OCI-LY1 (cell line): ENCODE measurements around the gene RBM20.
A peak's percentile ranks its signal among the peaks of the same experiment; 100 is the strongest.
"Not testable (repeated sequence)": the region's sequence is repeated elsewhere in the genome, so short reads cannot be mapped to it uniquely, and the experiment has no call there.

Source experiments
- H2AFZ ChIP-seq: fragments of 200-600 bp; sonication (generic), shearing (Covaris generic); 2 replicates; pipeline ENCODE4 v1.6.0; 2014; ENCODE audit warnings: antibody characterized with exemption, mild to moderate bottlenecking, low read length
- H3F3A ChIP-seq: fragments of 200-600 bp; sonication (generic), shearing (Covaris generic); 2 replicates; pipeline ENCODE4 v1.6.0; 2014; ENCODE audit warnings: mild to moderate bottlenecking, antibody characterized with exemption, low read length, moderate library complexity; ENCODE audit not compliant: insufficient read depth
- H3K27ac ChIP-seq: fragments of 200-600 bp; sonication (generic); 2 replicates; pipeline ENCODE4 v1.5.1; 2014; ENCODE audit warnings: low read length, mixed run types, mild to moderate bottlenecking, low read depth; ENCODE audit not compliant: poor library complexity, severe bottlenecking
- H3K27me3 ChIP-seq: fragments of 200-600 bp; sonication (generic); 2 replicates; pipeline ENCODE4 v1.6.0; 2014; ENCODE audit warnings: antibody characterized with exemption, mild to moderate bottlenecking, low read length, moderate library complexity; ENCODE audit not compliant: insufficient read depth
- H3K36me3 ChIP-seq: fragments of 200-600 bp; sonication (generic); 2 replicates; pipeline ENCODE4 v1.6.1; 2014; ENCODE audit warnings: mild to moderate bottlenecking, antibody characterized with exemption, low read length, moderate library complexity, mixed read lengths; ENCODE audit not compliant: insufficient read depth
- H3K4me1 ChIP-seq: fragments of 200-600 bp; sonication (generic); 2 replicates; pipeline ENCODE4 v1.5.1; 2014; ENCODE audit warnings: mild to moderate bottlenecking, low read length, moderate library complexity; ENCODE audit not compliant: insufficient read depth, severe bottlenecking
- H3K4me2 ChIP-seq: fragments of 200-600 bp; sonication (generic), shearing (Covaris generic); 2 replicates; pipeline ENCODE4 v1.6.1; 2014; ENCODE audit warnings: low read length
- H3K4me3 ChIP-seq: fragments of 200-600 bp; sonication (generic); 2 replicates; pipeline ENCODE4 v1.5.1; 2014; ENCODE audit warnings: low read length, low read depth, mild to moderate bottlenecking, mixed read lengths; ENCODE audit not compliant: poor library complexity, severe bottlenecking
- H3K79me2 ChIP-seq: fragments of 200-600 bp; shearing (Covaris generic); 2 replicates; pipeline ENCODE4 v1.6.1; 2016; ENCODE audit warnings: mixed run types, low read length, mixed read lengths; ENCODE audit not compliant: insufficient read depth
- H3K9ac ChIP-seq: fragments of 200-600 bp; sonication (generic), shearing (Covaris generic); 2 replicates; pipeline ENCODE4 v1.6.1; 2014; ENCODE audit warnings: mild to moderate bottlenecking, low read length, mixed read lengths
- H3K9me2 ChIP-seq: fragments of 200-600 bp; sonication (generic), shearing (Covaris generic); 2 replicates; pipeline ENCODE4 v1.6.1; 2014; ENCODE audit warnings: low read depth, mild to moderate bottlenecking, low read length, mixed read lengths
- H3K9me3 ChIP-seq: fragments of 200-600 bp; shearing (Covaris generic); 2 replicates; pipeline ENCODE4 v1.6.1; 2014; ENCODE audit warnings: low read length, mixed read lengths
- H4K20me1 ChIP-seq: fragments of 200-600 bp; sonication (generic), shearing (Covaris generic); 2 replicates; pipeline ENCODE4 v1.6.0; 2016; ENCODE audit warnings: mild to moderate bottlenecking, low read length; ENCODE audit not compliant: insufficient read depth
- CTCF ChIP-seq: fragments of 200-600 bp; sonication (generic), shearing (Covaris generic); IDR thresholded peaks from 2 replicates; pipeline ENCODE4 v1.5.1; 2017; ENCODE audit warnings: mild to moderate bottlenecking, antibody characterized with exemption, low read length, moderate library complexity, mixed read lengths
- EZH2 ChIP-seq: fragments of 200-600 bp; sonication (generic), shearing (Covaris generic); IDR thresholded peaks from 2 replicates; pipeline ENCODE4 v1.8.0; 2017; ENCODE audit warnings: borderline replicate concordance, mixed run types, mild to moderate bottlenecking, antibody characterized with exemption, low read length, moderate library complexity, mixed read lengths

The RBM20 gene

GRCh38 chr10:110724116-110724921 is 80.2 kb downstream of the RBM20 start:
- H3K4me2 ChIP-seq = peak overlapping the region; percentile 61
- no peaks in the 10 kb centered on the region for H3K9me3 ChIP-seq
- H3K9ac ChIP-seq = peak overlapping the region; percentile 48; the same call in 1 of the 2 replicates
- peak overlapping the region; percentile 93 for H3K27ac ChIP-seq
- H3F3A ChIP-seq = no peaks in the 10 kb centered on the region
- H3K9me2 ChIP-seq = no peaks in the 10 kb centered on the region
- peaks cover 53% of the 10 kb centered on the region for H3K4me1 ChIP-seq
- peak overlapping the region; percentile 29 for H3K4me3 ChIP-seq
- no peaks in the 10 kb centered on the region for H3K27me3 ChIP-seq
- TF ChIP-seq EZH2 (no peak), CTCF (no peak)
- H3K36me3 ChIP-seq = no peaks in the 10 kb centered on the region
- no peaks in the 10 kb centered on the region for H3K79me2 ChIP-seq
- H4K20me1 ChIP-seq = no peaks in the 10 kb centered on the region
- no peak overlapping the region for H2AFZ ChIP-seq

GRCh38 chr10:110724937-110725336 is 80.8 kb downstream of the RBM20 start:
- H3F3A ChIP-seq = no peaks in the 10 kb centered on the region
- no peaks in the 10 kb centered on the region for H3K9me3 ChIP-seq
- H3K4me1 ChIP-seq = peaks cover 53% of the 10 kb centered on the region
- no peak overlapping the region for H2AFZ ChIP-seq
- peak overlapping the region; percentile 93 for H3K27ac ChIP-seq
- no peaks in the 10 kb centered on the region for H3K36me3 ChIP-seq
- no peaks in the 10 kb centered on the region for H3K79me2 ChIP-seq
- H4K20me1 ChIP-seq = no peaks in the 10 kb centered on the region
- no peaks in the 10 kb centered on the region for H3K9me2 ChIP-seq
- TF ChIP-seq CTCF = no peak
- TF ChIP-seq EZH2 = no peak
- peak overlapping the region; percentile 61; the same call in 1 of the 2 replicates for H3K4me2 ChIP-seq
- no peaks in the 10 kb centered on the region for H3K27me3 ChIP-seq
- H3K9ac ChIP-seq = peak overlapping the region; percentile 47; the same call in 1 of the 2 replicates
- peak overlapping the region; percentile 29 for H3K4me3 ChIP-seq

- Histone ChIP-seq H3K4me1 (peaks cover 53% of the 10 kb centered on the region), H3K79me2 (no peaks in the 10 kb centered on the region), H3K9ac (no peak overlapping the region; the same call in 1 of the 2 replicates), H3K4me2 (peak overlapping the region; percentile 6; the same call in 1 of the 2 replicates), H3K9me2 (no peaks in the 10 kb centered on the region), H2AFZ (no peak overlapping the region), H4K20me1 (no peaks in the 10 kb centered on the region), H3K27me3 (no peaks in the 10 kb centered on the region), H3F3A (no peaks in the 10 kb centered on the region), H3K9me3 (no peaks in the 10 kb centered on the region), H3K4me3 (no peak overlapping the region), H3K27ac (peak overlapping the region; percentile 93), H3K36me3 (no peaks in the 10 kb centered on the region)
- no peak for TF ChIP-seq EZH2
- peak; percentile 33; the same call in 1 of the 2 replicates for TF ChIP-seq CTCF
These were observed 81.9 kb downstream of the RBM20 start for GRCh38 chr10:110725801-110726630.

GRCh38 chr10:110727785-110728184 is 83.6 kb downstream of the RBM20 start:
- not testable (repeated sequence) for H3K27me3 ChIP-seq, H3K36me3 ChIP-seq, H3K79me2 ChIP-seq, H4K20me1 ChIP-seq, H3K27ac ChIP-seq, H2AFZ ChIP-seq, H3F3A ChIP-seq, H3K9me2 ChIP-seq, H3K9me3 ChIP-seq, H3K4me3 ChIP-seq, H3K9ac ChIP-seq, H3K4me2 ChIP-seq
- H3K4me1 ChIP-seq = peaks cover 40% of the 10 kb centered on the region
